NCI-H526 (cell line): Measurements from ENCODE around the gene AADACL2.
"Not testable (repeated sequence)": the region's sequence is repeated elsewhere in the genome, so short reads cannot be mapped to it uniquely, and the experiment has no call there.

Source experiments
- DNase-seq, 2 experiments: peaks; one replicate each; lab custom pipeline; 2025; lab: John Stamatoyannopoulos, UW

Gene AADACL2

GRCh38 chr3:151765685-151766084 lies 32.0 kb downstream of the AADACL2 start:
- DNase-seq = no peak

GRCh38 chr3:151766454-151766853 lies 32.7 kb downstream of the AADACL2 start:
- DNase-seq = no peak

GRCh38 chr3:151768393-151768930 lies 34.7 kb downstream of the AADACL2 start:
- DNase-seq = no peak

GRCh38 chr3:151769175-151769574 lies 35.4 kb downstream of the AADACL2 start:
- DNase-seq = no peak

GRCh38 chr3:151770956-151771355 lies 37.2 kb downstream of the AADACL2 start:
- DNase-seq = no peak

GRCh38 chr3:151772825-151773480 lies 39.2 kb downstream of the AADACL2 start:
- no peak for DNase-seq

- DNase-seq = no peak
Measured at GRCh38 chr3:151774235-151774634, 40.5 kb downstream of the AADACL2 start.

- DNase-seq = no peak
Measured at GRCh38 chr3:151774910-151775309, 41.2 kb downstream of the AADACL2 start.

GRCh38 chr3:151775314-151776258 lies 41.9 kb downstream of the AADACL2 start:
- no peak for DNase-seq

GRCh38 chr3:151776259-151776740 lies 42.6 kb downstream of the AADACL2 start:
- no peak for DNase-seq

GRCh38 chr3:151777880-151778279 lies 44.2 kb downstream of the AADACL2 start:
- DNase-seq = no peak

- no peak for DNase-seq
Measured at GRCh38 chr3:151787626-151788025, 53.9 kb downstream of the AADACL2 start.

- no peak for DNase-seq
Measured at GRCh38 chr3:151788401-151788800, 54.7 kb downstream of the AADACL2 start.

GRCh38 chr3:151789853-151790463 lies 56.2 kb downstream of the AADACL2 start:
- DNase-seq = no peak

- not testable (repeated sequence) for DNase-seq
Measured at GRCh38 chr3:151790763-151791162, 57.0 kb downstream of the AADACL2 start.

GRCh38 chr3:151792411-151792810 lies 58.7 kb downstream of the AADACL2 start:
- DNase-seq = no peak

- no peak for DNase-seq
Measured at GRCh38 chr3:151793636-151794035, 59.9 kb downstream of the AADACL2 start.

- DNase-seq = no peak
Measured at GRCh38 chr3:151794080-151794479, 60.4 kb downstream of the AADACL2 start.

GRCh38 chr3:151795276-151795675 lies 61.5 kb downstream of the AADACL2 start:
- DNase-seq = no peak

- DNase-seq = no peak
Measured at GRCh38 chr3:151796105-151796680, 62.5 kb downstream of the AADACL2 start.

- no peak for DNase-seq
Measured at GRCh38 chr3:151798466-151798865, 64.7 kb downstream of the AADACL2 start.

- DNase-seq = no peak
Measured at GRCh38 chr3:151800431-151800830, 66.7 kb downstream of the AADACL2 start.
